ACHN (cell line): ENCODE measurements around the gene EFCAB6.

Experiments used
- DNase-seq: peaks from one replicate; pipeline ENCODE4 v3.0.0-alpha.2; 2015
- in situ Hi-C: cut with HindIII; loops from 2 replicates; pipeline ENCODE4 v1.10.0; 2017; ENCODE audit warnings: low sequenced_read_pairs, low pct_ligation_motif_present, low pct_unique_long_range_greater_than_20kb

The EFCAB6 gene

DNA sequence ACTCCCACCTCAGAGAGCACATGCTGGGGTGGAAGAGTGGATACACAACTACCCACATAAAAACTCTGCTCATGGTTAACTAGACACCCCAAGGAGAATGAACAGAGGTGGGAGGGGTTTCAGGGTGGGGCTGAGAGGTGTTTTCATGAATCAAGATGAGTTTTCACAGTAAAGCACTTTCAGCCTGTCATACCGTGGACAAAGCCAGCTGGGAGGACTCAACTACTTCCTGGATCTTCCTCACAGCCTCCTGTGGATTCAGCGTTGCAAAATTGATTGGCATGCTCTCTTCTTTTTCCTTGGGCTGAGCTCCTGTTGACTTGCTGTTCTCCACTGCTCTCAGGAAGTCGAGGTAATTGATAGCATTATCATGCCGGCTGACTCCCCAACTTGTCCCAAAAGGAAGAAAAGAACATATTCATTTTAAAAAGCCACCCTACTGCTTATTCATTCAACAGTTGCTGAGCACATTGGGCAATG is 231.8 kb downstream of the EFCAB6 start:
- in situ Hi-C loops = no loop called here
- DNase-seq = no peak

DNA sequence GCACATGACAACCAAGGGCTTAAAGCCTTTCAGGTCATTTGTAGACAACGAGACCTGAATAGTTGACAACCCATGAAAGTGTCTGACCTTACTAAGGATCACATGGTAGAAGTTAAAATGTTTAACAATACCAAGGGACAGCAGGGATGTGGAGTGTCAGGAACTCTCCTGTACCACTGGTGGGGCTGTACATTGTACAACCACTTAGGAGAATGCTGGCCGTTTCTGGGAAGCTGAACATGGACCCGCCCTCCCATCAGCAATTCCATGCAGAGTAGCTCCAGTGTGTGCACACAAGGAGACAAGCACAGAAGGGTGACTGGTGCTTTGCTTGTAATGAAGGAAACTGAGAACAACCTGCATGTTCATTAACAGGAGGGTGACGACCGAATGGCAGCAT is 237.4 kb downstream of the EFCAB6 start:
- in situ Hi-C loops = no loop called here
- DNase-seq = no peak

DNA sequence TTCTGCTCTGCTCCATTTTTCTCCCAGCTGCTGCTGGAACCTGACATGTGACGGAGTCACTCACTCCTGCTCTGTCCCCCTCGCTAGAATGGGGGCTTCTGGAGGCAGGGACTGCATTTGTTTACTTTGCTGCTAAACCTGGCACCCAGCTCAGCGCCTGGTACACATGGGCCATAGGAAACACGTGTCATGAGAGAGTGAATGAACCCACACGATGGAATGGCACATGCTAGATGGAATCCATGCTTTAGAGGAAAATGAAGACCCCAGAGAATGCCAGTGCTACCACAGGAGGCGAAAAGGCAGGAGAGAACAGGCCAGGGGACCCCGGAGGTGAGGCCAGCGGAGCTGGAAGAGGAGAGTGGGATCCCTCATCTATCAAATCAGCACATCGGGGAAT is 239.4 kb downstream of the EFCAB6 start:
- in situ Hi-C loops = no loop called here
- DNase-seq = no peak

DNA sequence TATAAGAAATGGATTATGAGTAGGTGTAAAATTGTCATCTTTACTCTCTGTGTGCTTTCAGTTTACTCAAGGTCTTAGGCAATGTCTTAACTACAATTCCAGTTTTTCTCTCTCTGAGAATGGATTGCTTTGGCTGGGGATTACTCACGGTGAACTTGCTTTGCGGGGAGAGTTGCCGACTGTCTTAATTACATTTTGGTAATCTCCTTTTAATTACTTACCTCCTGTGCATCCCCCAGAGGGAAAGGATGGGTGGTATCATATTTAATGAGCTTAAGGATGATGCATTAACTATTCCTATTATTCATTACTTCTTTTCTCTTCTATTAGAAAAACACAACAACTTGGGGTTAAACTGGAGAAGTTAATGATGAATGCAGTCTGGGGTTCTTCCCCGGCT is 240.9 kb downstream of the EFCAB6 start:
- in situ Hi-C loops = no loop called here
- DNase-seq = no peak

DNA sequence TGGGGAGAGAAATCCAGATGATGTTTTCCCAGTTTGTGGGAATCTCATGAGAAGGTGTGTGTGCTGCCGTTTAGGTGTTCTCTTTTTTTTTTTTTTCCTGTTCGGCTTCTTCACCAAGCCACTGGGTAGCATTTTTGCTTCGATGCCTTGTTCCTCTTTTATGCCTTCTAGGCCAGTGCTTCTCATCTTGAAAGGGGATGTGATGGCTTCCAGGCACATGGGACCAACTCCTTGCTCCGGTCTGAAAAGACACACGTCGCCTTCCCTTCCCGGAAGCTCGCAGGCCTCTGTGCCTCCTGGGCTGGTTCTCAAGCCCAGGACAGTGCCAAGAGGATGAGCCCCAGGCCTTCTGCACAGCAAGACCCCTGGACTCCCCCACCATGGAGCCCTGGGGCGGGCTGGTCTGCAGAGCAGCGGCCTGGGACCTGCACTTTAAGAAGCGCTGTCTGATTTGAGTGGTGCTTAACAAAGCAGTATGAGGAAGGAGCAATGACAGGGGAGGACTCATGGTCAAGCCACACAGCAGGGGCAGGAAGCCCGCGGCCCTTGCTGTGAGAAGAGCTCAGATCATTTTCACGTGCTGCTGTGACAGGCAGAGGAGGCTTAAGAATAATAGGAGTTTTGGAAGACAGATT is 241.5 kb downstream of the EFCAB6 start:
- DNase-seq = no peak

DNA sequence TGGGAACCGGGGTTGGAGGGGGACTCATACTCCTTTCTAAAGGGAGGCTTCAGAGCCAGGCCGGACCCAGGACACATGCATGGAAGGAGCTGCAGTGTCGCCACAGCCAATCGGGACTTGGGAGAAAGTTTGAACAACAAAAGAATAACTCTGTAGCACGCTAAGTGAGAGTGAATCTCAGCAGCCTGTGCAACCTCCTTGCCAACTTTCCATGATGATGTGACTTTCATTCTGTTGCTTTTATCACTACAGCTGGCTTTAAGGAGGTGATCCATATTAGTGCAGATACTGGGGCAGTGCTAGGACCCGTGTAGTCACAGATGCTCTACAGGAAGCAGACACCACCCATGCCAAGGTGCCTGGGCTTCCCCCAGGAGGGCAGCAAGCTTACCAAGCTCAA is 243.0 kb downstream of the EFCAB6 start:
- in situ Hi-C loops = no loop called here
- no peak for DNase-seq

More for the DNA sequence above, 241.5 kb downstream of the EFCAB6 start:
- in situ Hi-C loops = no loop called here

DNA sequence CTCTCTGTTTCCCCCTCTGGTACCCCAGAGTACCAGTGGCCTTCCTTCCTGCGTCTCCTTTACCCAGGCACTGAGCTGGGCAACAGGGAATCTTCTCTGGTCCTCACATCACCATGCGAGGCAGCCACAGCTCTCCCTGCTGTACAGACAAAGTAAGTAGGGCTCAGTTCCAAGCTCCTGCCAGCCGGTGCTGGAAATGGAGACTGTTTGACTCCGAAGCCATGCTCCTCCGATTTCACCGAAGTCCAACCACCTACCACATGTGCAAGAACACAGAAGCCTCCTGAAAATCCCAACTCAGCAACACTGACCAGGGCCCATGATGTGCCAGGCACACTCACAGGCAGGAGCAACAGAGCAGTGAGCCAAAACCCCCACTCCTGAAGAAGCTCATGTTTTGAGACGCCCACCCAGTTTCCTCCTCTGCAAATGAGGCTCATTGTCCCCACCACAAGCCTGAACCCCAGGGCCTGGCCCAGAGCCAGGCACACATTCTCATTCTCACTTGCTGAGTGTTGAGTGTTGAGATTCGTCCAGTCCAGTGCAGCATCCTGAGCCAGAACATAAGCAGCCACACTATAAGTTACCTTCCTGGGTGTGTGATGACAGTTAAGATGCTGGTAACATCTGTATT is 244.3 kb downstream of the EFCAB6 start:
- in situ Hi-C loops = no loop called here
- DNase-seq = no peak

DNA sequence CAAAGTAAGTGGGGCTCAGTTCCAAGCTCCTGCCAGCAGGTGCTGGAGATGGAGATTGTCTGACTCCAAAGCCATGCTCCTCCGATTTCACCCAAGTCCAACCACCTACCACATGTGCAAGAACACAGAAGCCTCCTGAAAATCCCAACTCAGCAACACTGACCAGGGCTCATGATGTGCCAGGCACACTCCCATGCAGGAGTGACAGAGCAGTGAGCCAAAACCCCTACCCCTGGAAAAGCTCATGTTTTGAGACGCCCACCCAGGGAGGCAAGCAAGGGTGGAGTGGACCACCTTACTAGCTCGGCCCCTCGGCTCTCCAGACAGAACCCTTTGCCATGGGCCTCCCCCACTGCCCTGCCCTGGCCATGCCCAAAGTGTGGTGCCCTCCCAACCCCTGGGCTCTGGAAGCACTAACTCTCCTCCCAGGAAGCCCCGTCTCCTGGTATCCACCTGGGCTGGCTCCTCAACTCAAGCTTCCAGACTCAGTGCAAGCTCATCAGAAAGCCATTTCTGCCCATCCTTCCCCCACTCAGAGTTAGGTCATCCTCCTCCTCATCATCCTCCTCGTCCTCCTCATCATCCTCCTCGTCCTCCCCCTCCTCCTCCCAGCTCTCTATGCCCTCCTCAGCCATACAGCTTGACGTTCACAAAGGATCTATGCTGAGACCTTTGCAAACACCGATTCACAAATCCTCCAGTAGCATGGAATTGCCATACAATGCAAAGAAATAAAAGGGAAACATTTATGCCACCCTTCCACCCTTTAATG is 245.4 kb downstream of the EFCAB6 start:
- no peak for DNase-seq
- in situ Hi-C loops = no loop called here

DNA sequence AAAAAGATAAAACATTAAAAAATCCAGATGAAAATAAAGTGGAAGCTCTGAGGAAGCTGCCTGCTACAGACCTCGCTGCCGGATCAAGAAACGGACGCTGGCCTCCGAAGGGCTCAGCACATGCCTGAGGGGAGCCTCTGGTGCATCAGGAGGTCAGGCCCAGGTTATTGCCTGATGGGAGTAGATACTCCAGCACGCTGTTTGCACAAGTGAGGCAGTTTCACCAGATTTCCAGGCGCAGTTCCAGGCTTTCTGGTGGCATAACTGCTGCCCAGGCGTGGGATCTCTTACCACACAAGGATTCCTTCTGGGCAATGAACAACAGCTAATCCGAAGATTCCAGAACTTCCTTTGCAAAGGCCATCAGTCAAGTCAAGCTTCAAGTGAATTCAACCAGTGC is 246.1 kb downstream of the EFCAB6 start:
- in situ Hi-C loops = no loop called here
- no peak for DNase-seq

DNA sequence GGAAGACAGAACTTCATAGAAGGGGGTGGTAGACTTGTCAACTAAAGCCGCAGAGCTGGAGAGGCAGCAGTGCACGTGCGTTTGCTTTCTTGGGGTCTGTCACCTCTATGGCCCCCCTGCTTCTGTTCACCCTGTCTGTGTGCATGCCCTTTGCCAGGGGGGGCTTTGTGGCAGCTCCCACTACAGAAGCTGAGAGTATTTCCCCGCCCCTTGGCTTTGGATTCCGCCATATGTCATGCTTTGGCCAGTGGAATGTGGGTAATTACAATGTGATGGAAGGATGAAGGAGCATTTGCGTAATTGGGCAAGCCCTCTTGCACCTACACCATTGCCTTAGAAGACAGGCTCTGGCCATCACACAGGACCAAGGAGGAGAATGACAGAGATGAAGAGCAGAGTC is 247.2 kb downstream of the EFCAB6 start:
- DNase-seq = no peak
- in situ Hi-C loops = no loop called here

DNA sequence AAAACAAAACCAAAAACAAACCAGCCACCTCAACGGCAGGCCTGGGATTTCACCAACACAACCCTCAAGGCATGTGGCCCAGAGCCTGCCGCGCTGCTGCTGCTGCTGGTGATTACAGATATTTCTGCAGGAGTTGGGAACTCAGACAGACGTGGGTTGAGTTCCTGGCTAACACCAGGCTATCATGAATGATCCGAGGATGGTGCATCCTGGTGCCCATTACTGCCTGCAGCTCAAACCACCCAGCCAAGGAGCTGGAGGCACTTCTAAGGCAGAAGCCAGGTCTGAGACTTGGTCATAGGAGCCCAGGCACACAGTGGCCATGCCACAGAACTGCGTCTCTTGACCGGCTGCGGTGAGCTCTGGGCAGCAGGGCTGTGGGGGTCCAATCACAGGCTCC is 248.5 kb downstream of the EFCAB6 start:
- in situ Hi-C loops = no loop called here
- no peak for DNase-seq

DNA sequence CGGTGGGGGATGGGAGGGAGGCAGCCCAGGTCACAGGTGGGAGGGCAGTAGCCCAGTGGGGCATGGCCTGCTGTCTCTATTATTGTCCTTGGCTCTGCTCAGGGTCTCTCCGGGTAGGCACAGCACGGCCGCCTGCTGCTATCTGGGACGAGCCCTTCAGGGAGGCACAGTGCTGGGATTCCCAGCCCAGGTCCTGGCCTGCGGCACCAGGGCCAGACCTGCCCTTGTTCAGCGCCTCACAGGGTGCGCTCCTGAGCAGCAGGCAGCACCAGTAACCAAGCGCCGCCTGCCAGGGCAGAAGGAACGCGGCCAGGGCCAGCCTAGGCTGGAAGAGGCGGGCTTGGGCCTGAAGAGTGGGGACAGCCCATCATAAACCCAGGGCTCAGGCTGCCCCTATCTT is 249.3 kb downstream of the EFCAB6 start:
- DNase-seq = no peak
- in situ Hi-C loops = no loop called here

DNA sequence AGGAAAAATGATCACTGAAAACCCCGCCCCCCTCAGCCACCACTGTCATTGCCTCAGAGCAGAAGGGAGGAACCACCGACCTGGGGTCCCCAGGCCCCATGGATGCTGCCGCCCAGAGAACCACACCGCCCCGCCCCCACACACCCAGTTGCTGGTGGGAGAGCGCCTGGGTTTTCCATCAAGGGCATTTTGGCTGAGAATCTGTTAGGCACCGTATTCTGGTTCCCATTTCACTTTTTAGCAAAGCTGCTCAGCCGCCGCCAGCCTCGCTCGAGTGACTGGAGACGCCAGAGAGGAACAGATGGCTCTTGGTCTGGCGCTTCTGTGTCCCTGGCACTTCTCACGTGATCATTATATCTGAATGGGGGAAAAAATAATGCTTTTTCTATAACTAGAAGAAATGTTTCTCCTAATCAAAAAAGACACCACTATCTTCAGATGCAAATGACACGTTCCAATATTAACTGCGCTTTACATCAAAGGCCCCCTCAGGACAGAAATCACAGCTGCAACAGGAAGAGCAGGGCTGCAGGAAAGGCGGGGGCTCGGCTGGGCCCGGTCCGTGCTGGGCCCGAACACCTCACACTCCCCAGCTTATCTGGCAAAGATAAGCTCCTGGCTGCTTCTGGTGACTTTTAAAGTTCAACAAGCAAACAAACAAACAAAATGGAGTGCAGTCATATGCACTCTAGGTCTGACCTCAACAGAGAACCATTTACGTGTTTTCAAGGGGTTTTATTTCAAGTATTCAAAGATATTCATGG is 250.5 kb downstream of the EFCAB6 start:
- no peak for DNase-seq
- in situ Hi-C loops = no loop called here

DNA sequence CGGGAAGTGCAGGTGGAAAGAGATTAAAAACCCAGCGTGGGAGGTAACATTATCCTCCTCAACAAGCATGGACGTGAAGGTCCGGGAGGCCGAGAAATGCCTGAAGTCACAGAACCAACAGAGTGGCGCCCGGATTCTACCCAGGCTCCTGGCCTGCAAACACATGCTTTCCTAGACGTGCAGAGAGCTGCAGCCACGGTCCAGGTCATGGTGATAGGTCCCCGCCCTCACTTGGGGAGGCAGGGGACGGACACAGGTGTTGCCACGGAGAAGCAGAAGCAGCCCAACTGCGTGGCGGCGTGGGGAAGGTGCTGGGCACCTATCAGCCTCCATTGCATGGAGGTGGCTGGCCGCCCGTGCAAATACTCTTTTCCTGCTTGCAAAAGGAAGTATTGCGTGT is 251.5 kb downstream of the EFCAB6 start:
- DNase-seq = no peak
- in situ Hi-C loops = no loop called here

DNA sequence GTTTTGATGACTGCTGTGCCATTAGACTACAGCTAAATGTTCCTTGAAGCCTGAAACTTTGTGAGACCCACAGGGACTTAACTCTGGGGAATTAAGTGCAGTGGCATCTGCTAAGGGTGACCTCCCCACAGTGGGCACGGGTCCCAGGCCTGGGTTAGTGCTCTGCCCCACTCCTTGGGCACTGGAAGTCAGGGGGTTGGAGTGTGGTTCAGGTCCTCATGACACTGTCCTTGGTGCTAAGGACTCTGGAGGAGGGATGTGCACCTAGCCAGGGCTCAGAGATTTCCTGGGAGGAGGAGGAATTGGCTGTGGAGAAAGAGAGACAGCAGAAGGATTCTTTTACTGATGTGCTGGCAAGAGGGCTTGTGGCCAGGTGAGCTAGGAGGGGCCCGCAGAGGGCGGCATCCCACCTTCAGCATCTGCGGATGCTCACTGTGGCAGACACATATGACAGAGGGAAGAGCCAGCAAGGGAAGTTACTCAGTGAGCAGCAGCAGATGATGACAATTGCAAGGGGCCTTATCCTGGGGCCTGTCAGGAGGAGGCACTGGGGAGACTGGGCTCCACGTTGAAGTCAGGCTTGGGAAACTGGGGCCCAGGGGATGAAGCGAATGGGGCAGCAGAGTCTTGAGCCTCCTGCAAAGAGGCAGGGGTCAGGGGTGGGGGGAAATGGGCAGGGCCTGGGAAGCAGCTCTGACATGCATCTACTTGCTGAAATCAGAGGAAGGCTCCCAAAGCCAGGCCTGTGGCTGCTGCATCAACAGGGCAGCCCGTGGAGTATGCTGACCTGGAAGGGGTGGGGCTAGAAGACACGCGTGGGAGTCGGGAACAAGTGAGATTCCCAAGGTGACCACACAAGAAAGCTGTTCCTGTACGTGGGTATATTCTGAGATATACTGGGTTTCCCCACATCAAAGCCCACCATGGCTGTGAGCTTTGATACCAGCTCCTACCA is 256.3 kb downstream of the EFCAB6 start:
- in situ Hi-C loops = no loop called here
- no peak for DNase-seq

DNA sequence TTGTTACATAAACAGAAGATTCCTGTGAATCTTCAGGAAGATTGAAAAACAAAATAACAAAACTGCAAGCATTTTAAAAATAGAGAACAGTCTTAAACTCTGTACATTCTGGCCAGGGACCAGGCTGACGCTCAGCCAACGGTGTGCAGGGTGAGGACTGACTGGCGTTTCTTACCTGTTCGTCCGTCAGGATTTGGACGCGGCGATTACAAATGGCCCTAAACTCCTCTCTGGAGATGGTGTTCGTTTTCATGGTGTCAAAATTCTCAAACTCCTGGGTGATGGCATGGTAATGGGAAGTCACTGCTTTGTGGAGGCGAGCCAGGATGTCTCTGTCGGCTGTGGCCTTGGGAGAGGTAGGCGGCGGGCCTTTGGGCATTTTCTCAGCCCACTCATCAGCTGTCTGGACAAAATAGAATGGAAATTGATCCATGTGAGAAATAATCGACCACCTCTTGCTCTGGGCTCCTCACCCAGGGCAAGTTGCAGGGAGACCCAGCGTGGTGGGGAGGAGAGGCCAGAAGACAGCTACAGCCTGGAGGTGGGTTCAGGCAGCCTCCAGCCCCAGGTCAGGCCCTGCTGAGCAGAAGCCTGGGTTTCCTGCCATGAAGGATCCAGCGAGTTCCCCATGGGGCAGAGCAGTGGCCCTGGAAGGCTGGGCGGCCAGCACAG is 257.3 kb downstream of the EFCAB6 start:
- no peak for DNase-seq
- in situ Hi-C loops = no loop called here

DNA sequence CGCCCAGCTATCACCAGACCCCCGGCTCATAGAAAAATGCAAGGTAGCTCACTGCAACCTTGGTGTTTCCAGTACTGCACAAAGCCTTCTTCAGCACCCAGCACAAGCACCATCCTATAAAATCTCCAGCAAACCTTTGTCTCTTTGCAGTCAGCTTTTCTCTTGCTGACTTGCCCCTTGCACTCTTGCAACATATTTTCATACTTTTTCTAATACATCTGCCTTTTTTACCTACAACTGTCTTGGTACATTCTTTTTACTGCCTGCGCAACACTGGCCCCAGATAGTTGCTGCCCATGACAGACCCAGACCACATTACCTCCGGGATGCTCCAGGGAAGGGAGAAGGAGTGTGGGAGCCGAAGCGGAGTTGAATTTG is 257.9 kb downstream of the EFCAB6 start:
- no peak for DNase-seq
- in situ Hi-C loops = no loop called here
